ENCODE results near the gene KCNJ1.

Gene KCNJ1

DNA sequence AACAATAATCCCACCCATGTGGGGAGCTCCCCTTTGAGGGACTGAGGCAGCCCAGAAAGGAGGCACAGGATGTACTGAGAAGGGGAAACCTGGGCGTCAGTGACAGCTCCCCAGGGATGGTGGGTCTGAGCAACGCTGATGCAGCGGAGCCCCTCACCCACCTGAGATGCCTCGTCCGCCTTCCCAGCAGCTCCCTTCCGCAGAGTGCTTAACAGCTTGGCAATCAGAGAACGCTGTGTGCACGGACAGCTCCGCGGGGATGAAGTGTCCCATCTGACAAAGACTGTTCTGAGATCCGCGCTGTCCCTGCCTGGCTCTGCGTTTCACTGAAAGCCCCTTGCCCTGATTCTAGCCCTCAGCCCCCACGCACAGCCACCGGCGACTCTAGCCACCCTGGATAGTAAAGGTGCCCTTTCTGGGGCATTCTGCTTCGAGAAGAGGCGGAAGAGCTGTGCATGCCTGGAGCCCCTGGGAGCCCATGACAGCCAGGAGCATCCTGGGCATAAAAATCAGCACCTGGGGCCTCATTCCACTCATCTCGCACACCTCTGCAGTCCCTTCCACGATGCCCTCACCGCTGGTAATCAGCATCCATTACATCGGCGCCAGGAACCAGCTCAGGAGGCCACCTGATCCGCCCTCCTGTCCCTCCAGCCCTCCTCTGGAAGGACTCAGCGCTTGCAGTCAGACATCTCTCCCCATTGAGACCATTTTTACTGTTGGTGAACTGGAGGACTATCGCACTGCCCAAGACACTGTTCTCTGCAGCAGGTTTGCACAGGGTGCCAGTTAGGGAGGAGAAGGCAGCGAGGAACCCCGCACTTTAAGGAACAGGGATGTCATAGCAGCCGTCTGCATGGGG, 34.8 kb upstream of the KCNJ1 start:
- no peak for DNase-seq

DNA sequence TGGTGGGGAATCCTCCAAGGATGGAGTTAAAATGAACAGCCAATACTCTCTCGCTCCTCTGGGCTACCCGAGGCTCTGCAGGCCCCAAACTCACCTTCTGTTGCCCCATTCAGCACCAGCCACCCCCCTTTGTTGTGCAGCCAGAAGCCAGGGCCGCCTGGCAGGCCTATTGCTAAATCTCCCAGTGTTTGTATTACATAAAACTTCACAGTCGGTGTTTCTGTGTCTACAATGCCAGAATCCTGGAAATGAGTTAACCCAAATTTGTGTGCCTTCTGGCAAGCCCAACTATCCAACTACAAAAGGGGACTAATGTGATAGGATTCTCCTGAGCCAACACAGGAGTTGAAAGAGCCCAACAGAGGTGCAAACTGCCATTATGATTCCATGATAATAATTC, 33.4 kb upstream of the KCNJ1 start:
- no peak for DNase-seq

DNA sequence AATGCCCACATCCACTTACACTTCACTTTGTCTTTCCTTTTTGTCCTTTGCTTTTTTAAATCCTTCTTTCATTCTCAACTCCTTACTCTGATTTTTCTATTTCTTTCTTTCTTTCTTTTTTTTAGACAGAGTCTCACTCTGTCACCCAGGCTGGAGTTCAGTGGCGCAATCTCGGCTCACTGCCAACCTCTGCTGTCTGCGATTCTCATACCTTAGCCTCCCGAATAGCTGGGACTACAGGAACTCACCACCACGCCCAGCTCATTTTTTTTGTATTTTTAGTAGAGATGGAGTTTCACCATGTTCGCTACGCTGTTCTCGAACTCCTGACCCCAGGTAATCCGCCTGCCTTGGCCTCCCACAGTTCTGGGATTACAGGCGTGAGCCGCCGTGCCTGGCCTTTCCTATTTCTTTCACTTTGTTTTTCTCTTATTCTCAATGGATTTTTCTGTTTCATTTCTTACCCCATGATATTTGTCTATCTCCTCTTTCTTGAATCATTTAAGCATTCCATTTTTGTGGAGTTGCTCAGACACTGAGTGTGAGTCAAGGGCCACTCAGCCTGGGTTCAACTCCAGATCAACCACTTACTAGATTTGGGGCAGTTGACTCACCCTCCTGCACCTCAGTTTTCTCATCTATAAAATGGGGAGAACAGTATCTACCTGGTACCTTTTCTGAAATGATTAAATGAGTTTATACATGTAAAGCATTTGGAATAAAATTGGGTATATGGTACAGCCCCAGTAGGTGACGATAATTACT, 31.7 kb upstream of the KCNJ1 start:
- no peak for DNase-seq

DNA sequence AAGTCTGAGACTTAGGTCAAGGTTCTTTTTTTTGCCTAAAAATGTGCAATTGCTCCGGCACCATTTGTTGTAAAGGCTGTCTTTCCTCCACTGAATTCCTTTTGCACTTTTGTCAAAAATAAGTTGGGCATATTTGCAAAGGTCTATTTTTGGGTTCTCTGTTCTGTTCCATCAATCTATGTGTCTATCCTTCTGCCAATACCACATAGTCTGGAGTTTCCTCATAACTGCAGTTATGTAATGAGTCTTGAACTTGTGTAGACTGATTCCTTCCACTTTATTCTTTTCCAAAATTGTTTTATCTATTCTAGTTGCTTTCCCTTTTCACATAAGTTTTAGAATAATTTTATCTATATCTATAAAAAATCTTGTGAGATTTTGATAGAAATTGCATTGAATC, 30.7 kb upstream of the KCNJ1 start:
- no peak for DNase-seq

DNA sequence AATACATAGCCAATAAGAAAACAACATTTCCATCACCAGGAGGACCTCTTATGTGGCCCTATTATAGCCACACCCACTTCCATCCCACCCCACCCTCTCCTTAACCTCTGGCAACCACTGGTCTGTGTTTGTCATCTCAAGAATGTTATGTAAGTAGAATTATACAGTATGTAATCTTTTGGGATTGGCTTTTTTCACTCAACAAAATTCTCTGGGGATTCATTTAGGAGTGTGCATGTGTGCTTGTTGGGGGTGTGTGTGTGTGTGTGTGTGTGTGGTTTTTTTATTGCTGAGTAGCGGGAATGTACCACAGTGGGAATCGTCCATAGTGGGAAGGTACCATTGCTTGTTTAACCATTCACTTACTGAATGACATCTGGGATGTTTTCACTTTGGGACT, 29.3 kb upstream of the KCNJ1 start:
- DNase-seq, result no peak

DNA sequence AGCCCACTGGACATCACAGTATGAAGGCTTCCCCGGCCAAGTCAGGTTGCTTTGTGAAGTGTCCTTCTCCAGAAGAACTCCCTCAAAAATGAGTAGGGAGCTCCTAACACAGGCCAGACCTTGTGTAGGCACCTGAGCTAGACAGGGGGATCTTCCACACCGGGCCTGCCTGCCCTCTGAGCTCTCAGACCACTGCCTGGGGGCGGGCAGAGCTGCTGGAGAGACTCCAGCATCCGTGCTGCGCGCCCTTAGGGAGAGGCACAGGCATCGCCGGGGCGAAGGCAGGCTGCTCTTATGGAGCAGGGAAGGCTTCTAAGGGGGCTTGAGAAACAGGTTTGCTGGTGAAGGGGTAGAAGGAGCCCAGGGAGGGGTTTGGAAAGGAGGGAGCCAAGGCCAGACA, 28.4 kb upstream of the KCNJ1 start:
- no peak for DNase-seq

DNA sequence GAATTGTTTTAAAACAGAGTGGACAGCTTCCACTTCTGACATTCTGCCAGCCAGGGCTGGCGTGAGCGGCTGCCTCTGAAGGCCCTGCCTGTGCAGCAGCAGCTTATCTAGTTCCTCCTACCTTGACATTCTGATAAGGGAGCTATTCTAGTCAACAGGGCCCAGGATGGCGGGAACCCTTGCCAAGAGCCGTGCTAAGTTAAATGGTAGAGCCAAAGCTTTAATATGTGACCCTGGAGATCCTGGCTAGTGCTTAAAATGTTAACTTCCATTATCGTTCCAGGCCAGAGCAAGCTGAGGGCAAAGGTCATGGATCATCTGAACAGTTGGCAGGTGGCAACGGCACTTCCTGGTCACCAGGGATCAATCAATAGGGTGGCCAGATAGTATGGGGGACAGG, 27.6 kb upstream of the KCNJ1 start:
- no peak for DNase-seq

DNA sequence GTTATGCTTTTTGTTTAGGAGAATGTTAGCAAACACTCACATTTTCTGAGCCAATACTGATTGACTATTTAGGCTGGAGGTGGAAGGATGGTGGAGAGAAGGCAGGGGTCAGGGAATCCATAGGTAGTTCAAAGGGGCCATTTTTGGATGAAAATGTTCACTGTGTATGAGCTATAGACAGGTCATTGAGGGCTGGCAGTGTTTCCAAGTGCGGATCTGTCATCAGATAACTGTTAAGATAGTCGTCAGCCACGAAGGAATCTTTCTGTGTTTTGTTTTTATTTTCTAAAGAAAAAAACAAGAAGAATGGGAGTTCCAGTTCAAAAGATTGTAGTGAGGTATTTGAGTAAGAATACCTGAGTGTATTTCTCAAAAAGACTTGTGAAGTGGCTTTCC, 27.2 kb upstream of the KCNJ1 start:
- no peak for DNase-seq

DNA sequence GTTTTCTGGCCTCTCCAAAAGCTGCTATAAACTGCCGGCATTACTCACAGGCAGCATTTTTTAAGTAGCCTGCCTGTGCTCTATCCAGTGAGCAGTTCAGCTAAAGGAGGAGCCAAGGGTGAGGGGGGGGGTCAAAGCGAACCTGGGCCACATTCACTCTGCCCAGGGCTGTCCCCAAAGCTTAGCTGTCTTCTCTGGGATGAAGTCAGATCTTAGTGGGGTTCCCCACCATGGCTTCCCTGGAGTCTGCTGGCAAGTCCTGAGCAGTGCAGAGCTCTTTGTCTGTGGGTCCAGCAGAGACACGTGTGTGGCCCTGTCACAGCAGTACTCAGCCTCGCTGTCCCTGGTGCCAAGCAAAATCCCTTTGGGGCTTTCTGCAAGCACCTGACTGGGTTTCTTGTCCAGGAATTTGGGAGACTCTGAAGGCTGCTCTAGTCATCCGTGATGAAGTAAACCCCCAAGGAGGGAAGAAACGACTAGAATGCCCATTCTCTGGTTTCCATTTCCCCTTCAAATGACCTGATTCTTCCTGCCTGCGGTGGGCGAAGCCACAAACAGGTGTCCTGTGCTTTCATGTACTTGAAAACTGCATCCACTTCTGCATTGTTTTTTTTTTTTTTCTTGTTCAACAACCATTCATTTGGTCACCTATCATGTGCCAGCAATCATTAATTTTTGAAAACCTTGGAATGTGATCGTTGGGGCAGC, 26.6 kb upstream of the KCNJ1 start:
- DNase-seq, result no peak

DNA sequence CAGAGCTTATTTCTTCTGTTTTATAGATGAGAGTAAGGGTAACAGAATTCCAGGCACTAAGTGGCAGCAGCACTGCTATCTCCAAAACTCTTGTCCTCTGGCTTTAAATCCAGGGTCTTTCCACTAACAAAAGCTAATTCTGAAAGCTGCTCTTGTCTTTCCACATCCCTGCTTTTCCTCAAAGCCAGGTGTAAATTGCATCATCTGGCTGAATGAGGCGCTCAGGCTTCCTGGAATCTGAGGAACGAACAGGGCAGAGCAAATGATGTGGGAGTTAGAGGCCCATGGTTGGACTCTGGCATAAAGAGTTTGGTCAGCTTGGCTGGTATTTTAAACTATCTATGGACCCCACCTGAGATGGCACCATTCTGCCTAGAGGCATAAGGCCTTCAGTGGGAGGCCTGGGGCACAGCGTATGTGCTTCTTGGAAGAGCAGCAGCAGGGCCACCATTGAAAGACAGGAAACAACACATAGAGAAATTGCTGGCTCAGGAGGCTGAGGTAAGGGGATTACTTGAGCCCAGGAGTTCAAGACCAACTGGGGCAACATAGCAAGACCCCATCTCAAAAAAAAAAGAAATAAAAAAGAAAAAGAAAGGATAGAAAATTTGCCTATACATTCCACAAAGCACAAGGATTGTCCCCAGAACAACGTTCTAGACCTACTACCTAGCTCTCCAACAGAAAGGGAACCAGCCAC, 25.9 kb upstream of the KCNJ1 start:
- no peak for DNase-seq

DNA sequence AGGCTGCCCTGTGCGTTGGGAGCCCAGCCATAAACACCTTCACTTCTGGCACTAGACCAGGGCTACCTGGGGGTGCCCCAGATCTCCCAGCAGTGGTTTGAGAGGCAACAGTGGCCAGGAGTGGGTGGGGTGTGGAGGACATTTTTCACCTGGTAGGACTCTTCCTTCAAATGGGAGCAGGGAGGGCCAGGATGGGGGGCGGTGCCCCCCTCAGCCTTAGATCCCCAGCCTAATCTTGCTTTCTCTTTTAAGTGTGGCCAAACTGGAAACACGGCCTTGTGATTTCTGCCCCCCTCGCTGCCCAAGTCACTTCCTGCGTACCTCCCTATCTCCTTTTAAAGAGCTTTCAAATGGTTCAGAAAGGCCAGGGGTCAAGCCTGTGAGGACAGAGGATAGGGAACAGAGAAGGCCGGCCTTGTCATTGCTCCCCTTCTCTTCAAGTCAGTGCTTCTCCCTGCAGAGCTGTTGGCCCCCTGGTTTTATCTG, 24.9 kb upstream of the KCNJ1 start:
- DNase-seq, result no peak

DNA sequence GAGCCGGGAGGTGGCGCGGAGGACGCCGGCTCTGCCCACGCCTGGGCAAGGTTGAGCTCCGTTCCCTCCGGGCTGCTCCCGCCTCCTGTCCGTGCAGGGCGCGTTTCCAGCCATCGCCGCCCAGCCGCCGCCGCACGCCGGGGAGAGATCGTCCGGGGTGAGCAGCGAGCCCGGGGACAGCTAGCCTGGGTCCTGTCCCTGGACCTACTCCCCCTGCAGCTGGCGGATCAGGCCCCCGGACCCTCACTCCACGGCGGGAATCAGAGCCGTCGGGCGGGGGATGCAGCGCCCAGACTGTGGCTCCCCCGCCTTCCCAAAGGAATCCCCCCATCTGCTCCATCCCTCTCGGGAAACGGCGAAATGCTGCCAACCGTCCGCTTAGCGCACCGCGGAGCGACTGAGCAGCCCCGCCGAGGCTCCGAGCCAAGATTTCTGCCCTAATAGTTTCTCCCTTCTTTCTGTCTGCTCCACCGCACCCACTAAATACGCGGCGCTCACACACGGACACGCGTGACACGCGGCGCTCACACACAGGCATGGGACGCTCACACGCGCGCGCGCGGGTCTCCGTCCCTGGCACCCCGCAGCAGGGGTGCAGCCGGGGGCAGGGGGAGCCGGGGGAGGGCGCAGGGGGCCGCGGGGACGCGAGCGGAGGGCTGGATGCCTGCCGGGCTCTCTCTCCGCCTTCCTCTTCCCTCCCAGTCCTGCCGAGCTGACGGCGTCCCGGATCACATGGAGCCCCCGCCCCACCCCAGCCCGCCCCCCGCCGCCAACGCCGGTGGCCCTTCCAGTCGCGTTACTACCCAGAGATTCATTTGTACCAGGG, 23.7 kb upstream of the KCNJ1 start, which contains the start of gene KCNJ5:
TSS of gene KCNJ5 (plus strand) at position 814 of the 826 bp plus-strand sequence. CDS start 19,918 bp downstream, outside the sequence.
- peak; percentile 61 for DNase-seq

DNA sequence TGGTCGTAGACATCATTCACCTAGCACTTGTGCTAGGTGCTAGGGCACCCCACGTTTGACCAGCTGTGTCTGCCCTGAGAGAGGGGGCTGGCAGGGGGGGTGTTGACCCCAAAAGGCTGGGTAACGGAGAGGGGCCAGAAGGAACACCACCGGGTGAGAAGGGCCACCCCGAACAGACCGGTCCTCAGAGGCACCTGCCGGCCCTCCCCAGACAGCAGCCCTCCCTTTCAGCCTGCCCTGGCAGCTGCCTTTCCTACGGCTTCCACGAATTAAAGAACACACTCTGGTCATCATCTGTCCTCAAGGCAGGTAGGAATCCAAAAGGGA, 23.1 kb upstream of the KCNJ1 start:
- DNase-seq, result no peak

DNA sequence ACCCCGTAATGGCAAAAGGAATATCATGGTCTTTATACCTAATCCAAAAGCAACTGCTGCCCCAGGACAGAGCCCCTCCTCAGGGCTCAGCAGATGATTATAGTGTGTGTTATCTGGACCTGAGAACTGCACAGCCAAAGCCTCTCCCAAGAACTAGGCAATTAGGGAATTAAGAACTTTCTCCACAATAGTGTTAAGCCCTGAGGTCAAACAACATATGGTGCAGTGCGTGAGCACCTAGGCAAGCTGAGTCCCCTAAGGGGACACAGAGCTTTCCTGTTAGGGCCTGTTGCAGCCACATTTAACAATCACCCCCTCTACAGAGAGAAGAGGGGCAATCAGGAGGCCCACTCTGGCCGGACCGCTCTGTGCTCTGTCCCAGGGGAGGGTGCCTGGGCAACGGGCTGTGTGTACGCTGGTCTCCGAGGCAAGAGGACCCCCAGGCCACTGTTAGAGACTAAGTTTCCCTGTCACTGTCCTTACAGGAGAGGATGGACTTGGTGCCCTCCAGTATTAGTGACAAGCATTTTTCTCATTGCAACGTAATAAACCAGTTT, 22.6 kb upstream of the KCNJ1 start:
- no peak for DNase-seq

DNA sequence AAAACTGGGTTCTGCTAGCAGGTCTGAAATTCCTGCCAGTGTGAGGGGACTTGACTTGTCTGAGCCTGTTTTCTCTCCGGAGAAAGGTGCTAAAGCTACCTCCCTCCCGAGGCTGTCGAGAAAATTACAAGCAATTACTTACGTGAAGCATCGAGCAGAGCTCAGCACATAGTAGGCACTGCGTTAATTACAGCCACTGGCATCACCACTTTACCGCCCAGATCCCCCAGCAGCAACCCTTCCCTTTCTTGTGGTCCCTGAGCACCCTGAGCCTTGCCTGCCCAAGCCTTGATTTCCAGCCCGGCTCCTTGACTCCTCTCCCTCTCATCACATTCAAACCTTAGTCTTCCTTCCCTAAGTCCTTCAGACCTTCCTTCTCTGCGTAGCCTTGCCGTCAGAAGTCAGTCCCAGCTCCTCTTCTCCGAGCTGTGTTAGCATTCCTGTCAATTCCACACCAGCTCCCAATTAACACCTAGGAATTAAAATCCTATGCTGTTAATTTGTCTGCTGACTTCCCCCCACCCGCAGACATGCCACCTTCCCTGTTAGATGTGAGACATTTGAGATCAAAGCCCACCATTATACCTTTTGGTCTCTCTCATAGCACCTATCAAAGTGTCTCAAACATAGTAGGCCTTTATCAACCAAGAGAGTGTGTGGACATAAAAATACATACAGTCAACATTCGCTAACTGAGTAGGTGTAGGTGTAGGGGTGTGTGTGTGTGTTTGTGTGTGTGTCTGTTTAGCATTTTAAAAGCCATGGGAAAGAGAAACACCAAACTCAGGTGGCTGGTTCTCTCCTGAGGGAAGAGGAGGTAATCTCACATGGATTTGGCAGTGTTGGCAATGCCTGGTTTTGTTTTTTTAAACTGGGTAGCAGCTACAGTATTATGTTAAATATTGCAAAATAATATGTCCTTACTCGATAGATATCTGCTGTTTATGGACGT, 21.2 kb upstream of the KCNJ1 start:
- DNase-seq, result no peak

DNA sequence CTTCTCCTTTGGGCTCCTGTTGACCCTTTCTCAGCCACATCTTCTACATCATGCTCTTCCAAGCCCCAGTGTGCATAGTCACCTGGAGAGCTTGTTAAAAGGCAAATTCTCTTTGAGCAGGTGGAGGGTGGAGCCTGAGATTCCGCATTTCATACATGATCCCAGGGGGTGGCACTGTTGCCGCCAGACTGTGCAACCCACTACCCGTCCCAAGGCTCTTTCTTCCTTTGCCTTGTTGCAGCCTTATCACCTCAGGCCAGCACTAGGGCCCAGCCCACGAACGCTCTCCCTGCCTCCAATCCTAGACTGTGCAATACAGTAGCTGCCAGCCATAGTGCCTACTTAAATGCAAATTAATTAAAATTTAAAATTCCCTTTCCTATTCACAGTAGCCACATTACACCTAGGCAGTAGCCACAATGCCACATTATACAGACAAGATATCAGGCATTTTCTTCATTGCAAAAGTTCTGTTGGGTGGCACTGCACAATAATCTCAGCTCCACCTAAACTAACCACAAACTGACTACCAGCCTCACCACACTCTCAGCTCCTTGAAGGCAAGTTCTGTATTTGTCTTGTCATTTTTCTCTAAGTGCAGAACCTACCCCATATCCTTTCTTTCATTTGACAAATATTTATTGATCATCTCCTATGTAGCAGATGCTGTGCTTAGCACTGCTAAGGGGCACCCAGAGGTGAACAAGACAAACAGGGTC, 19.5 kb upstream of the KCNJ1 start:
- no peak for DNase-seq

DNA sequence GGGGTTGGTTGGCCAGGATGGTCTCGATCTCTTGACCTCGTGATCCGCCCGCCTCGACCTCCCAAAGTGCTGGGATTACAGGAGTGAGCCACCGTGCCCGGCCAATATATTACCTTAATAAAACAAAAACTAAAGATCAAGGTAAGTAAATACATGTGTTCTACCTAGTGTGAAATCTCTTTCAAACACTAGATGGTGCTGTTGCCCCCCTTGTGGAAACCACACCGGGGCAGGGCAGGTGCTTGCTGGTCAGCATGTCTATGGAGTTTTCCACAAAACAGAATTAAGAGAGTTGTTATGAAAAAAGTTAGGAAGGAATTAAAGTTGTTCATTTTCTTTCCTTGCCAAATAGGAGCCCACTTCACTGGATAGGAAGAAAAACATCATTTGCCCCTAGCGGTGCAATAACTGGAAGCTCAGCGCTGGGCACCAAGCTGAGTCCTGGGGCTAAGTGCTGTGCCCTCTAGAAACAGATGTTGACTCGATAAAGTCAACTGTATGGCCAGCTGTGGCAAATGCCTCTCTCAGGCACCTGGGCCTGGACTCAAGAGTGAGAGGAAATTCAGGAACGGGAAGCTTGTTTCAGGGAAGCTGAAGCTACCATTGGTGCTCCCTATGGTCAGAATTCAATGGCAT, 17.7 kb upstream of the KCNJ1 start:
- peak; percentile 65 for DNase-seq

DNA sequence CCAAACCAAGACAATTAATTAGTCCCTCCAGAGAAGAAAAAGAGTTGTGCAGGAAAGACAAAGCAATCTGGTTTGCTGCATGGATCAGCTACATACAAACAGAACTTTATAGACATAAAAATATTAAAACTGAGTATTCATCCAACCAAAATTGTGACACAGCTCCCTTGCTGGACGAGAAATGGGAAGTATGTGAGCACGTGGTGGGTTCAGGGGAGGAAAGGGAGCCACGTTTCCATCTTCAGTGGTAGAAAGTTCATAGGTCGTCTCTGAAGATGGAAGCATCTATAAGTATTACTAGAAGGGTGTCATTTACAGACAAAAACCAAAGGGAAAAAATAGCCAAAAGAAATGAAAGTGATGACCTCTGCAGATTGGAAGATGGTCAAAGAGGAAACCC, 17.0 kb upstream of the KCNJ1 start:
- DNase-seq, result no peak

DNA sequence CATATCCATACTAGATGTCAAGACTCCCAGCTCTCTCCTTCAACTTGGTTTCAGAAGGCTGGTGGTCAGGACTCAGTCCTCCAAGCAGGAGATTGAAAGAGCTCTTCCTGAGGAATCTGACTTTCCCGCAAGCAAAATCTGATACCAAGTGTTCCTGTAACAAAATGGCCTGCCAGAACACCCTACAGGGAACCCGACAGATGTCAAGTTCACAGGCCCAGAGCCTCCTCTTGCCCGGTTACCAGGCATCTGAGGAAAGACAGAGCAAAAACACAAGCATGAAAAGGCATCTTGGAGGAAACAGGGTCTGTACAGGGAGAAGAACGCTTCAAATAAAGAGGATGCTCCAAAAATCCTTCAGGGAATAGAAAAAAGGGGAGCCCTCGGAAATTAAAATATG, 15.4 kb upstream of the KCNJ1 start:
- no peak for DNase-seq

Measured in right hindlimb (tissue), 1 donor.